ENCODE results near the gene STX18.

DNA sequence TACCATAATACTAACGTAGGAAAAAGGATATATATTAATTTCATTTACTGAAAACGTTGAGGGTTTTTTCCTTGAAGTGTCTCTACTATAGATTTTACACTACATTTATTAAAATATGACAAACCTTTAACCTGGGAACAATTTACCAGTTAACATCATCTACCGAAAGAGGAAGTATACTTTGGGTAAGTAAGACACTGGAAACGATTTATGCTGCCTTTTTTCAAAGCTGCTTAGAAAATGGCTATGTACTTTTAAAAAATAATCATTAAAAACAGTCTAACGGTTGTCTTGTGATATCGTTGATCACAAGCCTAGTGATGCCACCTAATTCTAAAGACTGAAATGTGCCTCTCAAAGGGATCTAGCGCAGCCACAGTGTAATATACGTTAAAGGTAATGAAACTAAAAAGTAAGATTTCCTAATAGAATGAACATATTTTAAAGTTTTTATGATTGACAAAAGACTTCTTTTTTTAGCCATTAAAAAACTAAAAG is 50.4 kb downstream of the STX18 start:
- TF ChIP-seq CTCF (IDR thresholded peaks at IDR 0.05) (no peak), EZH2phosphoT487 (IDR thresholded peaks at IDR 0.05) (no peak)

All from neural progenitor cell (in vitro differentiated cells).